Caco-2 (cell line): Measurements from ENCODE around the gene CSTPP1. TPM values are rescaled to one million over a fixed set of nuclear protein-coding genes. Genes with fewer than 3 reads are reported as not detected.

Experiments
- BruUV-seq: library from RNA; stranded (reverse); fragments of 400-500 nt; replicated peaks from 2 replicates; lab custom pipeline; 2021; lab: Mats Ljungman, UMichigan
- CTCF ChIA-PET: fragments of 300-600 bp; sonication (Branson Sonifier 250); formaldehyde crosslinking; loops from one replicate; lab custom pipeline; 2022; ENCODE audit warnings: antibody characterized with exemption; lab: Charles Lee
- POLR2A ChIA-PET: fragments of 300-600 bp; sonication (Branson Sonifier 250); formaldehyde crosslinking; loops from one replicate; lab custom pipeline; 2022; ENCODE audit warnings: antibody characterized with exemption; lab: Charles Lee
- DNase-seq, 2 experiments: peaks; one replicate each; pipeline versions ENCODE4 v3.0.0 to v3.0.0-alpha.2; 2020 to 2022
- H3K27me3 ChIP-seq: replicated peaks from 2 replicates; pipeline ENCODE4 v1.6.0; 2011; ENCODE audit warnings: low read length; ENCODE audit not compliant: control insufficient read depth, insufficient read depth
- H3K36me3 ChIP-seq: 2 replicates; pipeline ENCODE4 v1.5.1; 2011; ENCODE audit warnings: low read length; ENCODE audit not compliant: control insufficient read depth, insufficient read depth
- H3K4me1 ChIP-seq: fragments of 250-450 bp; sonication (Bioruptor Pico); 2 replicates; pipeline ENCODE4 v1.5.1; 2020; ENCODE audit warnings: mild to moderate bottlenecking
- H3K4me3 ChIP-seq: 2 replicates; pipeline ENCODE4 v1.5.1; 2011; ENCODE audit warnings: low read depth, mild to moderate bottlenecking, control low read depth, low read length
- H3K9me3 ChIP-seq: fragments of 250-450 bp; sonication (Bioruptor Pico); 2 replicates; pipeline ENCODE4 v1.5.1; 2020; ENCODE audit warnings: mild to moderate bottlenecking, moderate library complexity
- H3K27ac Mint-ChIP-seq: one replicate; pipeline ENCODE4 v1.8.0; 2022; ENCODE audit warnings: mixed read lengths; ENCODE audit not compliant: unreplicated experiment
- H3K27me3 Mint-ChIP-seq: one replicate; pipeline ENCODE4 v1.8.0; 2022; ENCODE audit warnings: mixed read lengths; ENCODE audit not compliant: insufficient read depth, unreplicated experiment
- H3K36me3 Mint-ChIP-seq: one replicate; pipeline ENCODE4 v1.8.0; 2022; ENCODE audit warnings: mild to moderate bottlenecking, mixed read lengths; ENCODE audit not compliant: insufficient read depth, unreplicated experiment
- H3K4me1 Mint-ChIP-seq: one replicate; pipeline ENCODE4 v1.8.0; 2022; ENCODE audit warnings: low read depth, mixed read lengths; ENCODE audit not compliant: unreplicated experiment
- H3K4me3 Mint-ChIP-seq: one replicate; pipeline ENCODE4 v1.8.0; 2022; ENCODE audit warnings: mild to moderate bottlenecking, moderate library complexity, mixed read lengths; ENCODE audit not compliant: unreplicated experiment
- H3K9me3 Mint-ChIP-seq: one replicate; pipeline ENCODE4 v1.8.0; 2022; ENCODE audit warnings: mixed read lengths; ENCODE audit not compliant: unreplicated experiment
- intact Hi-C: fragments of 100-400 bp; cut with micrococcal nuclease; formaldehyde crosslinking; loops from one replicate; pipeline ENCODE4 v1.10.0; 2022; ENCODE audit not compliant: unreplicated experiment
- total RNA-seq: library from RNA; stranded (reverse); gene quantifications from 2 replicates; pipeline ENCODE4 v1.2.3, GENCODE V29; 2022
- TF ChIP-seq, protein P1 (sequence below), 2 experiments: fragments of 200-600 bp in 1 of 2; IDR thresholded peaks; 1 replicate in 1 of 2; 2 replicates in 1 of 2; pipeline versions ENCODE4 v1.5.1 to v1.8.0; 2011 to 2022; ENCODE audit warnings: antibody characterized with exemption in 1 of 2, control low read depth in 1 of 2, inconsistent platforms in 1 of 2, low read depth in 1 of 2, low read length in 1 of 2, mild to moderate bottlenecking in 1 of 2, moderate library complexity in 1 of 2; ENCODE audit not compliant: insufficient read depth in 1 of 2, severe bottlenecking in 1 of 2, unreplicated experiment in 1 of 2

The CSTPP1 gene
- total RNA-seq, 1 experiment from 2014 or later = 22.9 TPM

DNA sequence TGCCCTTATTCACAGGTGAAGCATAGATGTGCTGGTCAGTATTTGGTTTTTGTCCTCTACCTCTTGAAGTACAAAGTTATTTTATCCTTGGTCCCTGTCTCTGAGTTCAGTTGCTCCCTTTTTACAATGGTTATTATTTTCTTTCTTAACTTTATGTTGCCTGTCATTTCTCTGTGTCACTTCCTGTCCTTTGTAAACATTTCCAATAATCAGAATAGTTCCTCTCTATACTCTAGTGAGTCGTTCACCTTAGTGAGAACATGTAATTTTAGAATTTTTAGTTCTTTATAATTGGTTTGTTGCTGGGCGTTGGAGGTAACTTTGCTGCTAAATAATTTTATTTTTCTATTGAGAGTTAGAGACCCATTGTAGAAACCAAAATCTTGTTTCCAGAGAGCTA lies 16.0 kb downstream of the CSTPP1 start:
- CTCF ChIA-PET = no interaction called here
- no peak overlapping the region for H3K4me3 ChIP-seq
- no peaks in the 10 kb centered on the region for H3K9me3 ChIP-seq
- TF ChIP-seq, protein P1, sequence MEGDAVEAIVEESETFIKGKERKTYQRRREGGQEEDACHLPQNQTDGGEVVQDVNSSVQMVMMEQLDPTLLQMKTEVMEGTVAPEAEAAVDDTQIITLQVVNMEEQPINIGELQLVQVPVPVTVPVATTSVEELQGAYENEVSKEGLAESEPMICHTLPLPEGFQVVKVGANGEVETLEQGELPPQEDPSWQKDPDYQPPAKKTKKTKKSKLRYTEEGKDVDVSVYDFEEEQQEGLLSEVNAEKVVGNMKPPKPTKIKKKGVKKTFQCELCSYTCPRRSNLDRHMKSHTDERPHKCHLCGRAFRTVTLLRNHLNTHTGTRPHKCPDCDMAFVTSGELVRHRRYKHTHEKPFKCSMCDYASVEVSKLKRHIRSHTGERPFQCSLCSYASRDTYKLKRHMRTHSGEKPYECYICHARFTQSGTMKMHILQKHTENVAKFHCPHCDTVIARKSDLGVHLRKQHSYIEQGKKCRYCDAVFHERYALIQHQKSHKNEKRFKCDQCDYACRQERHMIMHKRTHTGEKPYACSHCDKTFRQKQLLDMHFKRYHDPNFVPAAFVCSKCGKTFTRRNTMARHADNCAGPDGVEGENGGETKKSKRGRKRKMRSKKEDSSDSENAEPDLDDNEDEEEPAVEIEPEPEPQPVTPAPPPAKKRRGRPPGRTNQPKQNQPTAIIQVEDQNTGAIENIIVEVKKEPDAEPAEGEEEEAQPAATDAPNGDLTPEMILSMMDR (IDR thresholded peaks at IDR 0.05; ENCODE audit: insufficient read depth in 1 of 2, low read depth in 1 of 2, low read length in 1 of 2, severe bottlenecking in 1 of 2, unreplicated experiment in 1 of 2) = no peak
- no TSS peak for BruUV-seq
- no peaks in the 10 kb centered on the region for H3K27me3 Mint-ChIP-seq
- intact Hi-C loops = no loop called here
- no peaks in the 10 kb centered on the region for H3K9me3 Mint-ChIP-seq
- H3K4me3 Mint-ChIP-seq = no peak overlapping the region
- no peaks in the 10 kb centered on the region for H3K27me3 ChIP-seq
- peaks cover 16% of the 10 kb centered on the region for H3K4me1 ChIP-seq
- POLR2A ChIA-PET = no interaction called here
- no peak overlapping the region for H3K27ac Mint-ChIP-seq
- H3K36me3 ChIP-seq = no peaks in the 10 kb centered on the region
- no peaks in the 10 kb centered on the region for H3K36me3 Mint-ChIP-seq
- DNase-seq = no peak
- peaks cover 7% of the 10 kb centered on the region for H3K4me1 Mint-ChIP-seq

DNA sequence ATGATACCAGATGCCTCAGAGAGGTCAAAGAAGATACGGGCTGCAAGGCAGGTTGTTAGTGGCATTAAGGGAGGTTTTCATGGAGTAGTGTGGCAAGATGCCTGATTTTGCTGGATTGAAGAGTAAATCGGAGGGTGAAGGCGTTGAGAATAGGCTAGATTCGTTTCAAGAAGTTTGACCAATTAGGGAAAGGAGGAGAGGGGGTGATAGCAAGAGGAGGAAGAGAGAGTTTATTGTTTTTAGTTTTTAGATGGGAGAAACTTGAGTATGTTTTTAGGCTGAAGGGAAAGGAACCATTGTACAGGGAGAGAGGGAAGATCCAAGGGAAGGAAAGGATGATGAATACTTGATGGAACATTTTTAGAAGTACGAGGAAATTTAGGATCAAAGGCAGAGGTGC lies 16.5 kb downstream of the CSTPP1 start:
- Histone ChIP-seq H3K4me3 (no peak overlapping the region), H3K36me3 (no peaks in the 10 kb centered on the region), H3K27me3 (no peaks in the 10 kb centered on the region), H3K4me1 (peaks cover 12% of the 10 kb centered on the region), H3K9me3 (no peaks in the 10 kb centered on the region)
- BruUV-seq = no TSS peak
- no peaks in the 10 kb centered on the region for H3K27me3 Mint-ChIP-seq
- no peaks in the 10 kb centered on the region for H3K36me3 Mint-ChIP-seq
- no peak overlapping the region for H3K27ac Mint-ChIP-seq
- peaks cover 4% of the 10 kb centered on the region for H3K4me1 Mint-ChIP-seq
- TF ChIP-seq, protein P1 (IDR thresholded peaks at IDR 0.05; ENCODE audit: insufficient read depth in 1 of 2, low read depth in 1 of 2, low read length in 1 of 2, severe bottlenecking in 1 of 2, unreplicated experiment in 1 of 2) = no peak
- intact Hi-C loops = no loop called here
- POLR2A ChIA-PET = no interaction called here
- no peaks in the 10 kb centered on the region for H3K9me3 Mint-ChIP-seq
- no peak overlapping the region for H3K4me3 Mint-ChIP-seq
- DNase-seq = no peak
- CTCF ChIA-PET = no interaction called here

DNA sequence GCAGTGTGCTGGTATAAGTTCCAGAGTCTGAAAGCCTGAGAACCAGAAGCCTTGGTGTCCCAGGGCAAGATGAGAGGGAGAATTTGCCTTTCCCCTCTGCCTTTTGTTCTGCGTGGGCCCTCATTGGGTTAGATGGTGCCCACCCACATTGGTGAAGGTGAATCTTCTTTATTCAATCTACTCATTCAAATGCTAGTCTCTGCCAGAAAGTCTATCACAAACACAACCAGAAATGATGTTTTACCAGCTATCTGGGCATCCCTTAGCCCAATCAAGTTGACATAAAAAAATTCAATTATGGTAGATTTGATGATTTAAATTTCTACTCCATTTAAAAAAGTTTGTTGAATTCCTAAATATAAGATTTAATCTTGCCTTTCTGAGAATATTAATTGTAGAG lies 22.2 kb downstream of the CSTPP1 start:
- Mint-ChIP-seq H3K9me3 (peaks cover 10% of the 10 kb centered on the region), H3K27me3 (no peaks in the 10 kb centered on the region), H3K36me3 (no peaks in the 10 kb centered on the region), H3K4me1 (no peaks in the 10 kb centered on the region), H3K4me3 (no peak overlapping the region), H3K27ac (no peak overlapping the region)
- CTCF ChIA-PET = no interaction called here
- H3K4me1 ChIP-seq = no peaks in the 10 kb centered on the region
- no TSS peak for BruUV-seq
- DNase-seq = no peak
- no peaks in the 10 kb centered on the region for H3K36me3 ChIP-seq
- TF ChIP-seq, protein P1 (IDR thresholded peaks at IDR 0.05; ENCODE audit: insufficient read depth in 1 of 2, low read depth in 1 of 2, low read length in 1 of 2, severe bottlenecking in 1 of 2, unreplicated experiment in 1 of 2) = no peak
- POLR2A ChIA-PET = no interaction called here
- no peak overlapping the region for H3K4me3 ChIP-seq
- intact Hi-C loops = no loop called here
- no peaks in the 10 kb centered on the region for H3K27me3 ChIP-seq
- no peaks in the 10 kb centered on the region for H3K9me3 ChIP-seq
